SK-N-SH treated with all-trans-retinoic acid at 6 μM for 48 hours (cell line): Measurements from ENCODE around the gene ADAM10.

Source experiments
- ATAC-seq: fragments of 200-7000 bp; cut with Tn5 transposase; 3 replicates; pipeline ENCODE4 v1.9.1; 2020; ENCODE audit warnings: mild to moderate bottlenecking, moderate library complexity
- ARNTL ChIP-seq: fragments of 450-650 bp; formaldehyde crosslinking; IDR thresholded peaks from 2 replicates; pipeline ENCODE4 v1.5.0; 2020; ENCODE audit warnings: low read depth, mild to moderate bottlenecking, moderate library complexity, borderline replicate concordance
- BACH2 ChIP-seq: fragments of 250-450 bp; sonication (Bioruptor Pico); IDR thresholded peaks from 2 replicates; pipeline ENCODE4 v1.9.0; 2021; ENCODE audit warnings: mild to moderate bottlenecking, borderline replicate concordance
- CREB5 ChIP-seq: fragments of 250-450 bp; sonication (Bioruptor Pico); IDR thresholded peaks from 2 replicates; pipeline ENCODE4 v1.5.1; 2020; ENCODE audit warnings: low read depth, mild to moderate bottlenecking, moderate library complexity
- CSDC2 ChIP-seq: fragments of 250-450 bp; sonication (Bioruptor Pico); IDR thresholded peaks from 2 replicates; pipeline ENCODE4 v1.5.0; 2020; ENCODE audit warnings: mild to moderate bottlenecking, moderate library complexity
- CSRNP3 ChIP-seq: fragments of 250-450 bp; sonication (Bioruptor Pico); IDR thresholded peaks from 2 replicates; pipeline ENCODE4 v1.5.1; 2021; ENCODE audit warnings: mild to moderate bottlenecking, moderate library complexity
- ESRRG ChIP-seq: fragments of 250-450 bp; sonication (Bioruptor Pico); IDR thresholded peaks from 2 replicates; pipeline ENCODE4 v1.6.1; 2021; ENCODE audit warnings: mild to moderate bottlenecking
- GLIS3 ChIP-seq: fragments of 250-450 bp; sonication (Bioruptor Pico); IDR thresholded peaks from 2 replicates; pipeline ENCODE4 v1.5.0; 2020; ENCODE audit warnings: mild to moderate bottlenecking, moderate library complexity
- ISL1 ChIP-seq: fragments of 250-450 bp; sonication (Bioruptor Pico); IDR thresholded peaks from 2 replicates; pipeline ENCODE4 v2.1.2; 2022; ENCODE audit warnings: mild to moderate bottlenecking, moderate library complexity
- PATZ1 ChIP-seq: fragments of 250-450 bp; sonication (Bioruptor Pico); IDR thresholded peaks from 2 replicates; pipeline ENCODE4 v1.8.0; 2020; ENCODE audit warnings: mild to moderate bottlenecking, moderate library complexity, borderline replicate concordance
- POU6F1 ChIP-seq: fragments of 250-450 bp; sonication (Bioruptor Pico); IDR thresholded peaks from 2 replicates; pipeline ENCODE4 v1.8.0; 2021; ENCODE audit warnings: low read depth, mild to moderate bottlenecking, moderate library complexity, borderline replicate concordance
- PPARA ChIP-seq: fragments of 250-450 bp; sonication (Bioruptor Pico); IDR thresholded peaks from 2 replicates; pipeline ENCODE4 v1.5.0; 2020; ENCODE audit warnings: mild to moderate bottlenecking, borderline replicate concordance
- RARB ChIP-seq: fragments of 250-450 bp; sonication (Bioruptor Pico); IDR thresholded peaks from 2 replicates; pipeline ENCODE4 v1.8.0; 2021; ENCODE audit warnings: mild to moderate bottlenecking, moderate library complexity
- SNAI2 ChIP-seq: fragments of 250-450 bp; sonication (Bioruptor Pico); IDR thresholded peaks from 2 replicates; pipeline ENCODE4 v1.5.0; 2020; ENCODE audit warnings: mild to moderate bottlenecking, moderate library complexity
- TCF4 ChIP-seq: fragments of 250-450 bp; sonication (Bioruptor Pico); IDR thresholded peaks from 2 replicates; pipeline ENCODE4 v1.8.0; 2021; ENCODE audit warnings: mild to moderate bottlenecking, moderate library complexity, borderline replicate concordance
- TOX ChIP-seq: fragments of 250-450 bp; sonication (Bioruptor Pico); IDR thresholded peaks from 2 replicates; pipeline ENCODE4 v1.8.0; 2021; ENCODE audit warnings: mild to moderate bottlenecking, moderate library complexity, borderline replicate concordance
- TSHZ2 ChIP-seq: fragments of 250-450 bp; sonication (Bioruptor Pico); IDR thresholded peaks from 2 replicates; pipeline ENCODE4 v1.5.0; 2020; ENCODE audit warnings: mild to moderate bottlenecking, moderate library complexity
- ZC3H10 ChIP-seq: fragments of 250-450 bp; sonication (Bioruptor Pico); IDR thresholded peaks from 2 replicates; pipeline ENCODE4 v1.5.1; 2021; ENCODE audit warnings: mild to moderate bottlenecking, moderate library complexity
- ZFP3 ChIP-seq: fragments of 250-450 bp; sonication (Bioruptor Pico); IDR thresholded peaks from 2 replicates; pipeline ENCODE4 v1.5.0; 2020; ENCODE audit warnings: mild to moderate bottlenecking, moderate library complexity
- ZFP30 ChIP-seq: fragments of 450-650 bp; formaldehyde crosslinking; IDR thresholded peaks from 2 replicates; pipeline ENCODE4 v1.5.0; 2022; ENCODE audit warnings: mild to moderate bottlenecking, moderate library complexity
- ZNF565 ChIP-seq: fragments of 450-650 bp; formaldehyde crosslinking; conservative IDR thresholded peaks from 2 replicates; pipeline ENCODE4 v1.5.0; 2020; ENCODE audit warnings: low read depth, mild to moderate bottlenecking, moderate library complexity
- ZNF70 ChIP-seq: fragments of 450-650 bp; formaldehyde crosslinking; IDR thresholded peaks from 2 replicates; pipeline ENCODE4 v1.5.0; 2020; ENCODE audit warnings: mild to moderate bottlenecking, moderate library complexity
- ZNF8 ChIP-seq: fragments of 450-650 bp; formaldehyde crosslinking; IDR thresholded peaks from 2 replicates; pipeline ENCODE4 v1.5.0; 2020; ENCODE audit warnings: mild to moderate bottlenecking, moderate library complexity

ADAM10 gene

GRCh38 chr15:58677426-58677825 is 72.1 kb downstream of the ADAM10 start:
- TF ChIP-seq ZC3H10 (CRISPR knock-in tag) = no peak
- no peak for TF ChIP-seq ISL1
- TF ChIP-seq PATZ1 (CRISPR knock-in tag) = no peak
- no peak for TF ChIP-seq CSDC2 (CRISPR knock-in tag)
- no peak for TF ChIP-seq POU6F1
- no peak for TF ChIP-seq ZNF8 (CRISPR knock-in tag)
- no peak for TF ChIP-seq GLIS3
- TF ChIP-seq SNAI2 (CRISPR knock-in tag) = no peak
- no peak for TF ChIP-seq CREB5 (CRISPR knock-in tag)
- TF ChIP-seq ZFP3 (CRISPR knock-in tag) = no peak
- TF ChIP-seq TCF4 (CRISPR knock-in tag) = no peak
- no peak for TF ChIP-seq ZNF565
- TF ChIP-seq PPARA (CRISPR knock-in tag) = no peak
- TF ChIP-seq ZNF70 (CRISPR knock-in tag) = no peak
- TF ChIP-seq ESRRG (CRISPR knock-in tag) = no peak
- TF ChIP-seq TOX (CRISPR knock-in tag) = no peak
- TF ChIP-seq CSRNP3 (CRISPR knock-in tag) = no peak
- TF ChIP-seq RARB (CRISPR knock-in tag) = no peak
- ATAC-seq = no peak

GRCh38 chr15:58676766-58677165 is 72.7 kb downstream of the ADAM10 start:
- ATAC-seq = no peak
- TF ChIP-seq SNAI2 (CRISPR knock-in tag) (no peak), POU6F1 (no peak), ARNTL (CRISPR knock-in tag) (no peak), CSRNP3 (CRISPR knock-in tag) (no peak), ZFP3 (CRISPR knock-in tag) (no peak), PATZ1 (CRISPR knock-in tag) (no peak), BACH2 (CRISPR knock-in tag) (no peak), TSHZ2 (CRISPR knock-in tag) (no peak), ESRRG (CRISPR knock-in tag) (no peak), TOX (CRISPR knock-in tag) (no peak), ZC3H10 (CRISPR knock-in tag) (no peak), ZFP30 (no peak), RARB (CRISPR knock-in tag) (no peak), CSDC2 (CRISPR knock-in tag) (no peak), TCF4 (CRISPR knock-in tag) (no peak), ZNF565 (no peak), ZNF70 (CRISPR knock-in tag) (no peak), ZNF8 (CRISPR knock-in tag) (no peak), CREB5 (CRISPR knock-in tag) (no peak), GLIS3 (no peak)
